ENCODE data around the gene B4GALNT1. TPM values are rescaled to one million over a fixed set of nuclear protein-coding genes. Genes with fewer than 3 reads are reported as not detected.

Gene B4GALNT1
- total RNA-seq, 2 donors from 2014 or later: 1.5 to 3.6 TPM

GRCh38 chr12:57612711-57613426 is 20.1 kb downstream of the B4GALNT1 start:
- Mint-ChIP-seq H3K9me3 (no peaks in the 10 kb centered on the region), H3K27me3 (peaks cover 0 to 6% of the 10 kb centered on the region in 2 donors), H3K36me3 (no peaks in the 10 kb centered on the region), H3K27ac (no peak overlapping the region), H3K4me1 (ENCODE audit: low read depth in 2 of 2) (peaks cover 0 to 3% of the 10 kb centered on the region in 2 donors), H3K4me3 (no peak overlapping the region)
- ATAC-seq (no peak), DNase-seq (ENCODE audit: low spot score) (no peak)

GRCh38 chr12:57611827-57612710 is 20.9 kb downstream of the B4GALNT1 start:
- H3K27ac Mint-ChIP-seq: no peak overlapping the region
- no peaks in the 10 kb centered on the region for H3K27me3 Mint-ChIP-seq
- no peaks in the 10 kb centered on the region for H3K36me3 Mint-ChIP-seq
- DNase-seq (ENCODE audit: low spot score): no peak
- peaks cover 0 to 3% of the 10 kb centered on the region in 2 donors for H3K4me1 Mint-ChIP-seq (ENCODE audit: low read depth in 2 of 2)
- H3K9me3 Mint-ChIP-seq: no peaks in the 10 kb centered on the region
- ATAC-seq: no peak
- H3K4me3 Mint-ChIP-seq: peak overlapping the region; percentile 36

- ATAC-seq (peak; percentile 82 to 84), DNase-seq (ENCODE audit: low spot score) (no peak)
- no peaks in the 10 kb centered on the region for H3K36me3 Mint-ChIP-seq
- H3K4me3 Mint-ChIP-seq: peak within 1 kb of the TSS; percentile 54
- peaks cover 0 to 3% of the 10 kb centered on the region in 2 donors for H3K4me1 Mint-ChIP-seq (ENCODE audit: low read depth in 2 of 2)
- H3K27ac Mint-ChIP-seq: peak within 1 kb of the TSS in 1 of 2 donors; percentile 54
- no peaks in the 10 kb centered on the region for H3K27me3 Mint-ChIP-seq
- no peaks in the 10 kb centered on the region for H3K9me3 Mint-ChIP-seq
These were observed 21.7 kb downstream of the B4GALNT1 start, which contains the start of gene ARHGEF25 for GRCh38 chr12:57611108-57611826. TSS of gene ARHGEF25 (plus strand) at chr12:57611435. CDS start at chr12:57611895, 460 bp downstream.

GRCh38 chr12:57610554-57611107 is 22.4 kb downstream of the B4GALNT1 start:
- DNase-seq (ENCODE audit: low spot score) (no peak), ATAC-seq (no peak)
- Mint-ChIP-seq H3K27me3 (no peaks in the 10 kb centered on the region), H3K9me3 (no peaks in the 10 kb centered on the region), H3K36me3 (no peaks in the 10 kb centered on the region), H3K27ac (peak overlapping the region in 1 of 2 donors; percentile 54), H3K4me3 (peak overlapping the region; percentile 54), H3K4me1 (ENCODE audit: low read depth in 2 of 2) (peaks cover 3 to 5% of the 10 kb centered on the region in 2 donors)

GRCh38 chr12:57609781-57610553 is 23.0 kb downstream of the B4GALNT1 start:
- H3K27ac Mint-ChIP-seq: peak overlapping the region in 1 of 2 donors; percentile 54
- H3K4me1 Mint-ChIP-seq (ENCODE audit: low read depth in 2 of 2): peaks cover 8 to 12% of the 10 kb centered on the region in 2 donors
- DNase-seq (ENCODE audit: low spot score) (no peak), ATAC-seq (no peak)
- peak overlapping the region; percentile 54 for H3K4me3 Mint-ChIP-seq
- H3K27me3 Mint-ChIP-seq: no peaks in the 10 kb centered on the region
- H3K9me3 Mint-ChIP-seq: no peaks in the 10 kb centered on the region
- no peaks in the 10 kb centered on the region for H3K36me3 Mint-ChIP-seq

- no peaks in the 10 kb centered on the region for H3K9me3 Mint-ChIP-seq
- H3K4me3 Mint-ChIP-seq: no peak overlapping the region
- ATAC-seq (no peak), DNase-seq (ENCODE audit: low spot score) (no peak)
- peaks cover 8 to 16% of the 10 kb centered on the region in 2 donors for H3K4me1 Mint-ChIP-seq (ENCODE audit: low read depth in 2 of 2)
- no peaks in the 10 kb centered on the region for H3K36me3 Mint-ChIP-seq
- H3K27me3 Mint-ChIP-seq: no peaks in the 10 kb centered on the region
- no peak overlapping the region for H3K27ac Mint-ChIP-seq
These were observed 23.8 kb downstream of the B4GALNT1 start for GRCh38 chr12:57609101-57609780.

- no peaks in the 10 kb centered on the region for H3K9me3 Mint-ChIP-seq
- H3K4me1 Mint-ChIP-seq (ENCODE audit: low read depth in 2 of 2): peaks cover 15 to 26% of the 10 kb centered on the region in 2 donors
- H3K4me3 Mint-ChIP-seq: no peak overlapping the region
- H3K27ac Mint-ChIP-seq: no peak overlapping the region
- ATAC-seq (no peak), DNase-seq (ENCODE audit: low spot score) (no peak)
- no peaks in the 10 kb centered on the region for H3K36me3 Mint-ChIP-seq
- no peaks in the 10 kb centered on the region for H3K27me3 Mint-ChIP-seq
These were observed 24.9 kb downstream of the B4GALNT1 start for GRCh38 chr12:57607958-57608663.

- Mint-ChIP-seq H3K36me3 (peaks cover 6% of the 10 kb centered on the region), H3K4me3 (peak overlapping the region; percentile 75), H3K27ac (no peak overlapping the region), H3K9me3 (no peaks in the 10 kb centered on the region), H3K4me1 (ENCODE audit: low read depth in 2 of 2) (peaks cover 23 to 34% of the 10 kb centered on the region in 2 donors), H3K27me3 (no peaks in the 10 kb centered on the region)
- no peak for DNase-seq (ENCODE audit: low spot score)
- no peak for ATAC-seq
These were observed 26.2 kb downstream of the B4GALNT1 start for GRCh38 chr12:57606821-57607220.

- Mint-ChIP-seq H3K27ac (no peak overlapping the region), H3K36me3 (peaks cover 6% of the 10 kb centered on the region), H3K4me3 (peak overlapping the region; percentile 75), H3K9me3 (no peaks in the 10 kb centered on the region), H3K4me1 (ENCODE audit: low read depth in 2 of 2) (peaks cover 23 to 38% of the 10 kb centered on the region in 2 donors), H3K27me3 (no peaks in the 10 kb centered on the region)
- DNase-seq (ENCODE audit: low spot score) (no peak), ATAC-seq (no peak)
These were observed 26.6 kb downstream of the B4GALNT1 start for GRCh38 chr12:57606399-57606798.

- Mint-ChIP-seq H3K36me3 (peaks cover 6% of the 10 kb centered on the region), H3K4me1 (ENCODE audit: low read depth in 2 of 2) (peaks cover 23 to 38% of the 10 kb centered on the region in 2 donors), H3K4me3 (peak overlapping the region; percentile 75), H3K9me3 (no peaks in the 10 kb centered on the region), H3K27me3 (no peaks in the 10 kb centered on the region), H3K27ac (peak overlapping the region; percentile 72 to 88)
- ATAC-seq (no peak), DNase-seq (ENCODE audit: low spot score) (no peak)
These were observed 27.1 kb downstream of the B4GALNT1 start for GRCh38 chr12:57605811-57606311.

- Mint-ChIP-seq H3K27me3 (no peaks in the 10 kb centered on the region), H3K9me3 (no peaks in the 10 kb centered on the region), H3K27ac (peak overlapping the region; percentile 72 to 88), H3K4me3 (peak overlapping the region; percentile 75), H3K4me1 (ENCODE audit: low read depth in 2 of 2) (peaks cover 23 to 35% of the 10 kb centered on the region in 2 donors), H3K36me3 (peaks cover 9% of the 10 kb centered on the region)
- ATAC-seq (peak; percentile 26 to 31), DNase-seq (ENCODE audit: low spot score) (no peak)
These were observed 27.8 kb downstream of the B4GALNT1 start for GRCh38 chr12:57604992-57605810.

All from natural killer cell treated with Interleukin-12 subunit alpha and Interleukin-12 subunit beta and Interleukin-15 and Interleukin-18, amount 100 ng/mL, for 72 hours (primary cell).